ENCODE measurements around the gene PTBP3.

PTBP3 gene

DNA sequence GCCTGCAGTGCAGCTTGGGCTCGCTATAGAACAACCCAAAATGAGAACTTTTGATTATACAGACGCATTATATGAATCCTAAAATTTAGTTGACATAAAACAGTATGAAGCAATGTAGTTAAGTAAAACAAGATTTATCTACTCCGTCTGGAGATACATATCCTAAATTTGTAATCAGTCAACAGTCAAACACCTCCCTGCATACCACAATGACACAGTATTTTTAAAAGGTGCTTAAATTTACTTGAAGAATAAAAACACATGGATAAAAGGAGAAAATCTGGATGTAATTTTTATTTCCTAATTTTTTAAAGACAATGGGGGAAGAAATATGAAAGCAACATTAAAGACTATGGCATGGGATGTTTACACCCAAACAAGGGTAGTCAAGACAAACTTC, 70.8 kb downstream of the PTBP3 start:
- DNase-seq: no peak

DNA sequence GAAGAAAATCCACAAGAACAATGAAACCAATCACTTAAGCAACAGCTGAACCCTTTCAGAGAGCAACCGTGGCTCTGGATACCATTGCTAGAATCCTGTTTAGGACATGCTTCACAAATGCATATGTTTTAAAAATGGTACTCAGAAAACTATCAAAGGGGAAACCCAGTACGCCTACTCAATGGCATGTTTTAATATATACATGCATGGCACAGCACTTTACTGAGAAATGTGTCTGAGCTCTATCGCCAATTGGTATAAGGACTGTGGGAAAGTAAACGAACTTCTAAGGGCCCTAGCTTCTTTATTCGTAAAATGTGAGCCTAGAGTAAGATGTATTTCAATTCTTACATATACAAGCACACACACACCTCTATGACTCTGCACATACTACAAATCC, 72.3 kb downstream of the PTBP3 start:
- DNase-seq: no peak

DNA sequence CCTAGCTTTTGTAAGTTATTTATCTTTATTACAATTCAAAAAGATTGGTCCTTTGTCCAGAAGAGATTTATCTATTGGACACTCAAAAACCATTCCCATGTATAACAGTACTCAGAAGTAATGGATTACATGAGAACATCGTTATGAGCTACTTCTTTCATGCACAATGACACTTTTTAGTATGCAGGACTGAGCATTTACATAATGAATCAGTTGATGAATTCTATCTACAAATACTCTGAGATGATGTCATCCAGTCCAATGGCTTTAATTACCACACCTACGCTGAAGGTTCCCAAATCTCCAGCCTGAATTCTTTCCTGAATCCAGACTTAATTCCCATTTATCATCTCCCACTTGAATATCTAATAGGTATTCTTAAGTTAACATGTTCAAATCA, 75.3 kb downstream of the PTBP3 start:
- no peak for DNase-seq

DNA sequence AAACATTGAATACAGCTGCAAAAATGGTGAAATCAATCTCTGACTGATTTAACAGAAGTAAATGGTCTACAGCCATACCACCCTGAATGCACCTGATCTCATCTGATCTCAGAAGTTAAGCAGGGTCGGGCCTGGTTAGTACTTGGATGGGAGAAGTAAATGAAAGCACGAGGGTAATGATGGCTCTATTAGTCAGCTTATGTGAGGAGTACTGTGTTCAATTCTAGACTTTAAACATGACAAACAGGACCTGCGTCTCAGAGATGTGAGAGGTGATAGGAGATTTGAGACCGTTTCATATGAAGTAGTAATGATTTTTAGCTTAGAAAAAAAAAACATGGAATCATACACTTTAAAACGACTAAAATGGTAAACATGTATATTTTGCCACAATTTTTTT, 81.2 kb downstream of the PTBP3 start:
- no peak for DNase-seq

DNA sequence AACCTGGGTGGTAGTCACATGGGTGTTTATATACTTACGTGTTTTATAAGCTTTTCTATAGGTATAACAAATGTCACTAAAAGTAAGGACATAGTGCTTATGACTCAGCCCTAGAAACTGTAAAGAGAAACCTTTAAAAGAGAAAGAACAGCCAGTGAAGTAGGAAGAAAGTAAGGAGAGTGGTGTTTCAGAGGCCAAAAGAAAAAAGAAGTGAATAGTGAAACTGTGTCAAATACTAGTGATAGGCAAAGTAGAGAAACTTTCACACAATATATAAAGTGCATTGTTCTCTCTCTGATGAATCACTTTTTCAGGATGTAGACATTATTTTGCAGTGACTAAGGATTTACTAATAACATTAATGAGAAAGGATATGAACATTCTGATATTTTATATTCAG, 84.1 kb downstream of the PTBP3 start:
- DNase-seq: no peak

DNA sequence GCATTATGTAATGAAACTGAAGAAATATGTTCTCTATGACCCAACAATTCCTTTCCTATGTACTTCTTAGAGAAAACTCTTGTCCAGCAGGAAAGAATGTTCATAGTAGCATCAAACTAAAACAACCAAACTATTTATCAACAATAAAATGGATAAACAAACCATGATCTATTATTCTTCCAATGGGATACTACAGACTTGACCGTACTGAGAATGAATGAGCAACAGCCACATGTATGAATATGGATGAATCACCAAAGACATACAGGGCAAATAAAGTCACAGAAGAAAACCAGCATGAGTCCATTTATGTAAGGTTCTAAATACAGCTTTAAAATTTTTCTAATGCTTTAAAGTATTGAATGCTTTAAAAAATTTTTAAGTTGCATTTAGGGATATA, 84.7 kb downstream of the PTBP3 start:
- DNase-seq: no peak

DNA sequence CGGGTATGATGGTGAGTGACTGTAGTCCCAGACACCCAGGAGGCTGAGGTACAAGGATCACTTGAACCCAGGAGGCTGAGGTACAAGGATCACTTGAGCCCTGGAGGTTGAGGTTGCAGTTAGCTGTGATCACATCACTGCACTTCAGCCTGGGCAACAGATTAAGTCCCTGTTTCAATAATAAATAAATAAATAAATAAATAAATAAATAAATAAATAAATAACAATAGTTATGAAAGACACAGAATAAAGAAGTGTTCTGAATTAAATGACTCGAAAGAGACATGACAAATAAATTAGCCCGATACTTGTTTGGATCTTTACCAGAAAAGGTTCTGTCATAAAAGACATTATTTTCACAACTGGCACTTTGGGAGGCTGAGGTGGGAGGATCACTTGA, 86.3 kb downstream of the PTBP3 start:
- DNase-seq: no peak

DNA sequence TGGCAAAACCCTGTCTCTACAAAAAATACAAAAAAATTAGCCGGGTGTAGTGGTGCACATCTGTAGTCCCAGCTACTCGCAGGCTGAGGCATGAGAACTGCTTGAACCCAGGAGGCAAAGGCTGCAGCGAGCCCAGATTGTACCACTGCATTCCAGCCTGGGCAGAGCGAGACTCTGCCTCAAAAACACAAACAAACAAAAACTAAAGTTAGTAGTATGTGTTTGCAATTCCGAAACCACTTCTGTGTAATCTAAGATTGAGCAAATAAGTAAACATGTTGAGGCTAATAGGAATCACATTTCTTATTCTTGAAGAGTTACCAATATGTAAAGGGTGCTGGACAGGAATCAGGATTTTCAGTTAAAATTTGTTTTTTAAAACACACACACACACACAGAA, 88.3 kb downstream of the PTBP3 start:
- no peak for DNase-seq

DNA sequence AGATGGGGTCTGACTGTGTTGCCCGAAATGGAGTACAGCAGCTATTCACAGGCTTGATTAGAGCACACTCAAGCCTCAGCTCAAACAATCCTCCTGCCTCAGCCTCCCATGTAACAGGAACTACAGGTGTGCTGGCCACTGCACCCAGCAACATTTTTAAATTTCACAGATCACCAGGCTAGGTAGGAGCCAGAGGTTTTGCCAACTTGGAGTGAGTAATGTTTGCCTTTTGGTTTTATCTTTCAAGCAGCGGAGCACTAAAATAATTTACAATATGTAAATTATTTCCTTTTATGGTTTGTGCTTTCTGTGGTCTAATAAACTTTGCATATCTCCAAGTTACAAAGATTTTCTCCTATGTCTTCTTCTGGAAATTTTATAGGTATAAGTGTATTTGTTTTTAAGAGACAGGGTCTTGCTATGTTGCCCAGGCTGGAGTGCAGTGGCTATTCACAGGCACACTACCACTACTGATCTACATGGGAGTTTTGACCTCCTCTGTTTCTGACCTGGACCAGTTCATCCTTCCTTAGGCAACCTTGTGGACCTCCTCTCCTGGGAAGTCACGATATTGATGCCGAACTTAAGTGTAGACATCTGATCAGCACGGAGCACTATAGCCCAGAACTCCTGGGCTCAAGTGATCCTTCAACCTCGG, 91.1 kb downstream of the PTBP3 start:
- DNase-seq: no peak

DNA sequence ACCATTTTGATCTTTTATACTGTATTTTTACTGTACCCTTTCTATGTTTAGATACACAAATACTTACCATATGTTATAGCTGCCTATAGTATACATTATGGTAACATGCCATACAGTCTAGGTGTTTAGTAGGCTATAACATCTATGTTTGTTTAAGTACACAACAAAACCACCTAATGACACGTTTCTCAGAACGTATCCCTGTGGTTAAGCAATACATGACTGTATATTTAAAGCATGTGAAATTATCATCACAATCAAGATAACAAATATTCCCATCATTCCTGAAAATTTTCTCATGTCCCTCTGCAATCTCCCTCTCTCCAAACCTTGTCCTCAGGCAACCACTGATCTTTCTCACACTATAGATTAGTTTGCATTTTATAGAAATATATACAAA, 91.9 kb downstream of the PTBP3 start:
- DNase-seq: no peak

DNA sequence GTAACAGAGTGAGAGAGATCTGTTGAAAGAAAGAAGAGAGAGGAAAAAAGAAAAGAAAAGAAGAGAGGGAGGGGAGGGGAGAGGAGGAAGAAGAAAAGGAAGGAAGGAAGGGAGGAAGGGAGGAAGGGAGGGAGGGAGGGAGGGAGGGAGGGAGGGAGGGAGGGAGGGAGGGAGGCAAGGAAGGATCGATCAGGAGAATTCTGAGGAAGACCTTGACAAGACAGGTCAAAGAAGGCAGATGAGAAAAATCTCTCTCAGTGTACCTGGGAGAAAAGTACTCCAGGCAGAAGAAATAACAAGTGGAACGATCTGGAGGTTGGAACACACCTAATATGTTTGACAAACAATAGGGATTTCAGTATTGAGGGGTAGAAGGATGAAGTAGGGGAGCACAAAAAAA, 93.7 kb downstream of the PTBP3 start:
- no peak for DNase-seq

DNA sequence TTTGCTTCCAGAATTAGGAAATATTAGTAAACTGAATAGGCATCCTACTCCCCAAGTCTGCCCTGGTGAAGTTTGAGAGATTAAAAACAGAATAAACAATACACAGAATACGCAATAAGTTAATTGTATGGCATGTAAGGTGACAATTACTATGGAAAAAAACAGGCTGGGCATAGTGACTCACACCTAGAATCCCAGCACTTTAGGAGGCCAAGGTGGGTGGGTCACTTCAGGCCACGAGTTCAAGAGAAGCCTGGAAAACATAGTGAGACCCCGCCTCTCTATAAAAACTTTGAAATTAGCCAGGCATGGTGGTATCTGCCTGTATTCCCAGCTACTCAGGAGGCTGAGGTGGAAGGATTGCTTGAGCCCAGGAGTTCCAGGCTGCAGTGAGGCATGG, 94.1 kb downstream of the PTBP3 start:
- DNase-seq: no peak

DNA sequence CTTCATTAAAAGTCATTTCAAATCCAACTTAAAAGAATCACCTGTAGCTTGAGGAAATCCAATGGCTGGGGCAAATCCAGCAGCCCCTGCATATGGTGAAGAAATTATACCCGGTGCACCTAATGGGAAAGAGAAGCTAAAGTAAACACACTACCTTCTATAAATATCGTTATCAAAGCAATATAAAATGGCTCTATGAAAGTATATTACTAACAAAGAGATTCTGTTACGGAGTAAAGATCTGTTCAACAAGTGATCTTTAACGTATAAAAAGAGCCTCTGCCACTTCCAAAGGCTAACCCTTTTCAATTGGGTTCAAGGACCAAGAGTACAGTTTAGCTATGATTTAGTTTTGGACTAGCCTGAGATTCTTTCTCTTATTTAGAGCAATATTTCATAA, 98.6 kb downstream of the PTBP3 start:
- DNase-seq: no peak

DNA sequence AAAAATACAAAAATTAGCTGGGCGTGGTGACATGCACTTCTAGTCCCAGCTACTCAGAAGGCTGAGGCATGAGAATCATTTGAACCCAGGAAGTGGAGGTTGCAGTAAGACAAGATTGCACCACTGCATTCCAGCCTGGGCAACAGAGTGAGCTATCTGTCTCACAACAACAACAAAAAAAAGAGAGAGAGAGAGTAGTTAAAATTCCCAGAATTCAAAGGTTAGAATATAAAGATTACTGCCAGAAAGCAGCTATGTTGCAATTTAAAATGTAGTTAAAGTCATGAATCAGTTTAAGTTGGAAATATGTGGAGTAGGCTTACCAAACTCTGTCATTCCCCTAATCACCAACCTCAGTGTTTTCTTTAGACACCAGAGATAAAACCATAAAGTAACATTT, 99.7 kb downstream of the PTBP3 start:
- DNase-seq: no peak

DNA sequence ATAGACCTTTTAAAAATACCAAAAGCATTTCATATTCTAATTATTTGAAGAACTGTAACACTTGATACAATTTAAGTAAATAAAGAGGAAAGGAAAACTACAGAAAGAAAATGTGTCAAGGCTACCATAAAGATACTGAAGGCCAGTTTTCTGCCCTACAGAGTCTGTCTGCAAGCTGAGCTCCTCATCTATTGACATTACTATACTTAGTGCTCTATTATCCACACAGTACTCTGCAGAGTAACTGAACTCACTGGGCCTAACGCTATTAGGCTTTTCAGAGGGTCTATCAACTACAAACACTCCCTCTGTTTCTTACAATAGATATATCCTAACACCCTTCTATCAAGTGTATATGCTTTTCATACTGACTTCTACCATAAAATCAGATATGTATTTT, 101.2 kb downstream of the PTBP3 start:
- no peak for DNase-seq

DNA sequence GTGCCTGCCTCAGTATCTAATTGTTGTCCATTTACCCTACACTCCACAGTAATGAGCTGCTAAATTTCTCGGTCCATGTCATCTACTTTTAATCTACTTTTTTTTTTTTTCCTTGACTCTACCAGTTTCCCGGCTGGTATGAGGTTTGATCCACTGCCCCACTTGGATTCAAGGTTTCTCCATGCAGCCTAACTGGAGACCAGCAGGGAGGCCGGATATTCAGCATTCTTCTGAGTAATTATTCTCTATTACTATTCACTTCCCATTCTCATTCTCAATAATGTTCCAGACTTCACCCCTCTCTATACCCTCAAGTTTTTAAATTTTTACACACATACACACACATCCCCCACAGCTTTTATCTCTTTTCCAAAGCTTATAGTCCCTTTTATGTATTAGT, 107.3 kb downstream of the PTBP3 start:
- DNase-seq: no peak

DNA sequence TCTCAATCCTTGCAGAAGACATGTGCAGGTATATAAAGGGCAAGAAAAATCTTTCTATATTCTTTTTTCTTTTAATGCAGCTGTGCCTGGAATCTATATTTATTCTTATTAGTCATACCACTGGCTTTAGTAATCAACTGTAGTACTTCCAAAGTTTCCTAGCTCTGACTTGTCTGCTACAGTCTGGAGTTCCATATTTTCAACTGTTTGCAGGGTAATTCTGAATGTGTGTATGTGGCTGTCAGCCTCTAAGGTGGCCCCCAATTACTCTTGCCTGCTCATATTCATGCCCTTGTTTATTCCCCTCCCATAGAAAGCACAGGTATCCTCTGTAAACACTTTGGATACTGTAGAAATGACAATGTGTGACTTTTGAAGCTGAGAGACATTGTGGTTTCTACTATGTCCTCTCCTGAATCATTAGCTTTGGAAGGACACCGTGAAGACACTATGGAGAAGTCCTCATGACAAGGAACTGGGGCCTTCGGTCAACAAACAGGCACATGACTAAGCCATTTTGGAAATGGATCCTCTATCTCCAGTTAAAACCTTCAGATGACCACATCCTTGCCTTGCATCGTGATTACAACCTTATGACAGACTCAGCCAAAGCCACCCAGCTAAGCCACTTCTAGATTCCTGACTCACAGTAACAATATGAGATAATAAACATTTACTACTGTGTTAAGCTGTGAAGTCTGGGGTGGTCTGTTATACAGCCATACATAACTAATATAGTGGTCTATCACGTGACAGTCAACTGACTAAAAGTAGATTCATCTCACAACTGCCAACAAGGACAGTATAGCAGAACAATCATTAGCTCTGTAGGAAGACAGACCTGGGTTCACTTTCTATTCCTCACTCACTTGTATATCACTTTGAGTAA, 108.8 kb downstream of the PTBP3 start:
- no peak for DNase-seq

DNA sequence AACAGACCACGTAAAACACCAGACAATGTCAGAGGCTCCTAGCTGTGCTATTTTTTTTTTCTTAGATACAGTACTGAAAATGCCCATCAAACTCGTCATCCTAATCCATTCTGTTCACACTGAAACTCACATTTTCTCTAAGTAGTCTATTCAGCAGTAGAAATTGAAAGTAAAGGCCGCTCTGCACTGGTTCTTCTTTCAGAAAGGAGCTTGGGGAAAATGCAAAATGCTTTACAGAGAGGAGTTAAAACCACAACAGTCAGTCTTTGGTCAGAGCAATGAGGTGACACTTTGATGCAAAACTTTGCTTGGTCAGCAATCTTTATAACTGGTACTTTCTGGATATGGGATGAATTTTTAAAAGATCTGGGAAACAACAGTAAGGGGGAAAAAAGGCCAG, 114.5 kb downstream of the PTBP3 start:
- DNase-seq: no peak

DNA sequence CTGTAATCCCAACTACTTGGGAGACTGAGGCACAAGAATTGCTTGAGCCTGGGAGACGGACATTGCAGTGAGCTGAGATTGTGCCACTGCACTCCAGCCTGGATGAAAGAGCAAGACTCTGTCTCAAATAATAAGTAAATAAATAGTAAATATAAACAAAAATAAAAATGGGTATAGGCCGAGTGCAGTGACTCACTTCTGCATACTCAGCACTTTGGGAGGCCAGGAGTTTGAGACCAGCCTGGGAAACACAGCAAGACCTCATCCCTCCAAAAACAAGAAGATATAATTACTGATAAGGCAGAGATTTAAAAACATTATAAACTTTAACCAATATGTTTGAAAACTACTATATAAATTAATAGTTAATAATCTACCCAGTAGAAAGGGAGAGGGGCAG, 120.5 kb downstream of the PTBP3 start:
- no peak for DNase-seq

DNA sequence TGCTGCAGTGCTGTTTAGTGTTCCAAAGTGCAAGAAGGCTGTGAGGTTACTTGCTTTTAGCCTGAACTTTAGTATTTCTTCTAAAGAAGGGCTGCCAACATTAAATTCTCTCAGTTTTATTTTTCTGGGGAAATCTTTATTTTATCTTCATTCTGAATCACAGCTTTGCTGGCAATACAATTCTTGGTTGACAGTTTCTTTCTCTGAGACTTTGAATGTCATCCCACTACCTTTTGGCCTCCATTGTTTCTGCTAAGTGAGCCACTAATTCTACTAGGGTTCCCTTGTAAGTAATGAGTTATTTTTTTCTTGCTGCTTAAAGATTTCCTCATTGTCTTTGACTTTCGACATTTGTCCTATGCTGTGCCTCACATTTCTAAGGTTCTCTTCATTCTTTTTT, 126.0 kb downstream of the PTBP3 start:
- no peak for DNase-seq

DNA sequence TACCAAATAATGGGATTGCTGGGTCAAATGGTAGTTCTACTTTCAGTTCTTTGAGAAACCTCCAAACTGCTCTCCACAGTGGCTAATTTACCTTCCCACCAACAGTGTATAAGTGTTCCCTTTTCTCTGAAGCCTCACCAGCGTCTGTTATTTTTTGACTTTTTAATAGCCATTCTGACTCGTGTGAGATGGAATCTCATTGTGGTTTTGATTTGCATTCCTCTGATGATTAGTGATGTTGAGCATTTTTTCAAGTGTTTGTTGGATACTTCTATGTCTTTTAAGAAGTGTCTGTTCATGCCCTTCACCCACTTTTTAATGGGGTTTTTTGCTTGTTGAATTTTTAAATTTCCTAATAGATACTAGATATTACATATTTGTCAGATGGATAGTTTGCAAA, 129.9 kb downstream of the PTBP3 start:
- no peak for DNase-seq

DNA sequence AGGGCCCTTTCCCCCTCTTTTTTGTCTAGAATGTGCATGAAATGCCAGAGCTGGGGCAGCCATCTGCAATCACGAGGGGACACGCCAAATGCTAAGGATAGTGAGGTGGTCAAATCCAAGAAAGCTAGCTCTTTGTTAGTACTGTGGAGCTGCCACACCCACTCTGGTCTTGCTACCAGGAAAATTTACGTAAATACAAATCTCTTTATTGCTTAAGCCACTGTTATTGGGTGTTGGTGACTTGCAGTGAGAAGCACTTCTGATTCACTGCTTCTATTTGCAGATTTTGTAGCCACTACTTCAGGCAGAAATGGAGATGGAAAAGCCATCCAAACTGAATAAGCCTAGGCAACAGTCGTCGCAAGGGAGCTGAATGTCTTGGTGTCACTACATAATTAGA, 132.7 kb downstream of the PTBP3 start:
- DNase-seq: no peak

DNA sequence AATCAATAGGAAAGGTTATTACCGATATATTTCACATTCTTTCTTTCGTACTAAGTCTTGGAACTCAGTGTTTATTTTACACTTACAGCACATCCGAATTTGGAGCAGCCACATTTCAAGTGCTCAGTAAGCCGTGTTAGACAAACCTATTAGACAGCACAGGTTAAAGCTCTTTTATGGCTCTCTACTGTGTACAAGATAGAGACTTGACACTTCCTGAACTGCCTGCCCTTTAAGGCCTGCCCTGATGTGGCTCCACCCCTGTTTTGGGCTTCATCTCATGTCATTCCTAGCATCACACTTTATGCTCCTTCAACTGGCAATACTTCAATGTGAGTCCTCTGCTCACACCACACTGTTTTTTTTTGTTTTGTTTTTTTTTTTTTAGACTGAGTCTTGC, 134.8 kb downstream of the PTBP3 start:
- no peak for DNase-seq

DNA sequence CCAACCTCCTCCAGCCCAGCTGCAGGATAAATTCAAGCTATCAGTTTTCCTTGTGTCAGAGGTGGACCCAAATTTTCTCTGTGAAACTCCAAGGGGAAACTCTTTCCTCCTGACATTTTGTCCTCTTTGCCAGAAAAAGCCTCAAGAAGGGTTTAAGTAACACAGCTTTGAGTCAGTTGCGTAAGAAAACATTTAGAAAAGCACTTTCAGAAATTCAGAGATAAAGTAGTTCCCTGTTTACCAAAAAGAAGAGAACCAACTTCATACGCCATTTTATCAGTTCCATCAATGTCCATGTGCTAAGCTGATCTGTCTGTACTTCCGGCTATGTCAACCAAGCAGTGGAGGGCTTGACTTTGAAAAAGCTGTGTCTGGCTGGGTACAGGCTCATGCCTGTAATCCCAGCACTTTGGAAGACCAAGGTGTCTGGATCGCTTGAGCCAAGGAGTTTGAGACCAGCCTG, 138.4 kb downstream of the PTBP3 start:
- DNase-seq: no peak

All from CD4-positive, alpha-beta T cell treated with Interleukin-17A for 4 hours (primary cell).